Activated CD4-positive, alpha-beta T cell treated with anti-CD3 and anti-CD28 coated beads, Interleukin-2, amount 50 U/mL, for 48 hours (primary cell): Measurements from ENCODE around the gene VPS50.
"Not testable (repeated sequence)": the region's sequence is repeated elsewhere in the genome, so short reads cannot be mapped to it uniquely, and the experiment has no call there.

Experiments used
- DNase-seq, 2 experiments: peaks; one replicate each; pipeline ENCODE4 v3.0.0-alpha.2; 2020

The VPS50 gene

GRCh38 chr7:93242106-93242505 lies 9.9 kb downstream of the VPS50 start:
- DNase-seq = no peak

- no peak for DNase-seq
Observed at GRCh38 chr7:93245525-93246432, 13.6 kb downstream of the VPS50 start.

GRCh38 chr7:93249491-93250148 lies 17.5 kb downstream of the VPS50 start:
- DNase-seq = no peak

GRCh38 chr7:93258661-93259060 lies 26.5 kb downstream of the VPS50 start:
- DNase-seq = no peak

GRCh38 chr7:93262535-93262934 lies 30.4 kb downstream of the VPS50 start:
- no peak for DNase-seq

GRCh38 chr7:93265220-93265619 lies 33.1 kb downstream of the VPS50 start:
- no peak for DNase-seq

GRCh38 chr7:93279541-93279940 lies 47.4 kb downstream of the VPS50 start:
- DNase-seq = no peak

GRCh38 chr7:93284908-93285307 lies 52.7 kb downstream of the VPS50 start:
- no peak for DNase-seq

- DNase-seq = no peak
Observed at GRCh38 chr7:93293229-93293628, 61.1 kb downstream of the VPS50 start.

- no peak for DNase-seq
Observed at GRCh38 chr7:93298206-93298605, 66.0 kb downstream of the VPS50 start.

- no peak for DNase-seq
Observed at GRCh38 chr7:93298671-93299070, 66.5 kb downstream of the VPS50 start.

- DNase-seq = no peak
Observed at GRCh38 chr7:93301736-93302135, 69.6 kb downstream of the VPS50 start.

- DNase-seq = no peak
Observed at GRCh38 chr7:93307131-93307660, 75.0 kb downstream of the VPS50 start.

GRCh38 chr7:93307943-93308342 lies 75.8 kb downstream of the VPS50 start:
- no peak for DNase-seq

- no peak for DNase-seq
Observed at GRCh38 chr7:93310346-93310745, 78.2 kb downstream of the VPS50 start.

GRCh38 chr7:93314449-93314848 lies 82.3 kb downstream of the VPS50 start:
- DNase-seq = no peak

GRCh38 chr7:93315896-93316295 lies 83.7 kb downstream of the VPS50 start:
- DNase-seq = no peak

GRCh38 chr7:93316730-93317129 lies 84.6 kb downstream of the VPS50 start:
- no peak for DNase-seq

GRCh38 chr7:93320887-93321286 lies 88.7 kb downstream of the VPS50 start:
- DNase-seq = no peak

- not testable (repeated sequence) for DNase-seq
Observed at GRCh38 chr7:93326291-93326690, 94.1 kb downstream of the VPS50 start.

GRCh38 chr7:93327006-93327633 lies 95.0 kb downstream of the VPS50 start:
- no peak for DNase-seq

- DNase-seq = no peak
Observed at GRCh38 chr7:93331706-93332105, 99.5 kb downstream of the VPS50 start.

GRCh38 chr7:93332172-93332571 lies 100.0 kb downstream of the VPS50 start:
- no peak for DNase-seq

- no peak for DNase-seq
Observed at GRCh38 chr7:93337052-93337451, 104.9 kb downstream of the VPS50 start.
